Erythroblast (primary cell): ENCODE measurements around the gene ZNF439.

Source experiments
- GATA1 ChIP-seq: IDR thresholded peaks from 2 replicates; pipeline ENCODE4 v1.6.1; 2011; ENCODE audit warnings: low read depth, mild to moderate bottlenecking, control low read depth, low read length, moderate library complexity
- POLR2A ChIP-seq: IDR thresholded peaks from 2 replicates; pipeline ENCODE4 v1.6.1; 2011; ENCODE audit warnings: mild to moderate bottlenecking, low read length

DNA sequence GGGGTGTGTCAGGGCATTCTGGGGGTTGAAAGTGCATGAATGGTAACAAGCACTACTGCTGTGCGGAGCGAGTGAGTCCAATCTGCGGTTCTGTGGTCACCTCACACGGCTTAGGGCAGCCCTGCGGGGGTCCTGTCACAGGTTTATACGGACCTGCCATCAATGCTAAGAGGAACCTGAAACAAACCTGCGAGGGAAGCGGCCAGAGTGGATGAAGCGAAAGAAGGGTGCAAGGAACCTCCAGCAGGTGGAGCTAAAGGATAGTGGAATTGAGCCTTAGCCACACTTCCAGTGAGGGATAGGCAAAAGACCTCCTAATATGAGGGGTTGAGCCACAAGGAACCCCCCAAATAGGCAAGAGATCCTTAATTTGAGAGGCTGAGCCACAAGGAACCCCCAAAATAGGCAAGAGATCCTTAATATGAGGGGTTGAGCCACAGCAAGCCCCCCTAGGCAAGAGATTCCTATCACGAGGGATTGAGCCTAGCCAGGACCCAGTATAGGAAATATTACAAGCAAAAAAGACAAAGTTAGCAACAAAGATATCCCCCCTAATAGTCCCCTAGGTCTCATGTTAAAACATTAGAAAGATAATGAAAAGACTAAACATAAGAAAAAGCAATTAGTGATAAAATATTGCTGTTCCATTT lies 32.8 kb downstream of the ZNF439 start:
- TF ChIP-seq POLR2A (no peak), GATA1 (no peak)
